Esophagus squamous epithelium (tissue), 4 donors: ENCODE results near the gene PLA2R1.

ENCODE experiments used
- CTCF ChIP-seq, 6 experiments: fragments of 450-650 bp in 4 of 6; fragments of 200-600 bp in 2 of 6; sonication (generic) in 2 of 6; IDR thresholded peaks; one replicate each; pipeline ENCODE4 v1.5.1; 2016 to 2019; ENCODE audit warnings: antibody characterized with exemption in 6 of 6, mild to moderate bottlenecking in 4 of 6, moderate library complexity in 4 of 6
- POLR2A ChIP-seq, 4 donors: fragments of 450-650 bp; IDR thresholded peaks; one replicate each; pipeline ENCODE4 v1.6.1; 2017; ENCODE audit warnings: antibody characterized with exemption in 4 of 4, mild to moderate bottlenecking in 4 of 4, moderate library complexity in 3 of 4

DNA sequence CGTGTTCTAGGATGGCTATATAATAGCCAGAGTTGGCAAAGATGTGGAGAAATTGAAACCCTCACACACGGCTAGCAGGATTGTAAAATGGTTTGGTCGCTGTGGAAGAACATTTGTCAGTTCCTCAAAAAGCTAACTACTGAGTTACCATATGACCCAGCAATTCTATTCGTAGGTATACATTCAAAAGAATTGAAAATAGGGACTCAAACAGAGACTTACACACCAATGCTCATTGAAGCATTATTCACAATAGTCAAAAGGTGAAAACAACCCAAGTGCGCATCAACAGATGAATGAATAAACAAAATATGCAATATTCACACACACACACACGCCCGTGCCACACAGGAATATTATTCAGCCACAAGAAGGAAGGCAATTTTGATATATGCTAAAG, 98.7 kb downstream of the PLA2R1 start:
- no peak for TF ChIP-seq CTCF (IDR thresholded peaks at IDR 0.05)
- no peak for TF ChIP-seq POLR2A (IDR thresholded peaks at IDR 0.05)
